GM19468 (cell line): ENCODE measurements around the gene CD52.
"Not testable (repeated sequence)": the region's sequence is repeated elsewhere in the genome, so short reads cannot be mapped to it uniquely, and the experiment has no call there.

Experiments
- ATAC-seq: cut with Tn5 transposase; IDR thresholded peaks from one replicate; pipeline ENCODE4 v1.9.1; 2021; ENCODE audit warnings: mild to moderate bottlenecking, moderate library complexity, moderate number of reproducible peaks; ENCODE audit not compliant: unreplicated experiment; ENCODE audit errors: extremely low read depth

CD52 gene

DNA sequence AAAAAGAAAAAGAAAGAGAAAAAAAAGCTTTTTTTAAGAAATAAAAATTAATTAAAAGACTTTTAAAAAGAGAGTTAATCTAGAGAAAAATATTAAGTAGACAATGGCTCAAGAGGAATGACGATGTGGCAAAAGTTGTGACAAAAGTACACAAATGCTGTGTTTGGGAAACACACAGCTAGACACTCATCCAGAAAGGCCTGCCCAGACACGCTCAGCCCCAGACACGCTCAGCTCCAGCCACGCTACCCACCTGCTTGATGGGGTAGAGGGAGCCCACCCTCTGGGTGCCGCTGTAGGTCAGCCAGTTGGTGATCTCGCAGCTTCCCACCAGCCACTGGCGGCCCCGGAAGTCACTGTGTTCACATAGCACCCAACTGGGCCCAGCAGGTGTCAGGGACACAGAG lies 10.2 kb downstream of the CD52 start:
- no peak for ATAC-seq

DNA sequence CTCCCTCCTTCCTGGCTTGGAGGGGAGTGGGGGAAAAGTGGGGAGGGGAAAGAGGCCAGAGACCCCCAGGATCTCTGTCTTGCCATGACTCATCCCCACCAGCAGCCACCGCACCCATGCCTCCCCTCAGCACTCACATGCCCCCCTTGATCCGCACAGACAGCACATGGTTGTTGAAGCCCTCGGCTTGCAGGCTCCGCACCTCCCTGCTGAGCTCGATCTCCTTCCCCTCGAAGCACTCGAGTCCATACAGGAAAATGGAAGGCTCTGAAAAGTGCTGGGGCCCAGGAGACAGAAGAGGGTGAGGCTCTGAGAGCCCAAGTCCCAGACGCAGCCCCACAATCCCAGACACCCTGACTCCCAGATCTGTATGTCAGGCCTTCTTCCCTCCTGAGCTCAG lies 10.8 kb downstream of the CD52 start:
- ATAC-seq = no peak

DNA sequence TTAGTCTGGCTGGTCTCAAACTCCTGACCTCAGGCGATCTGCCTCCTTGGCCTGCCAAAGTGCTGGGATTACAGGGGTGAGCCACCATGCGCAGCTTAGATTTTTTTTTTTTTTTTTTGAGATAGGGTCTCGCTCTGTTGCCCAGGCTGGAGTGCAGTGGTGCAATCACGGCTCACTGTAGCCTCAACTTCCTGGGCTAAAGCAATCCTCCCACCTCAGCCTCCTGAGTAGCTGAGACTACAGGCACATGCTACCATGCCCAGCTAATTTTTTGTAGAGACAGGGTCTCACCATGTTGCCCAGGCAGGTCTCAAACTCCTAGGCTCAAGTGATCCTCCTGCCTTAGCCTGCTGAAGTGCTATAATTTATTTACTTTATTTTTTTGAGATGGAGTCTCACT lies 11.6 kb downstream of the CD52 start:
- not testable (repeated sequence) for ATAC-seq

DNA sequence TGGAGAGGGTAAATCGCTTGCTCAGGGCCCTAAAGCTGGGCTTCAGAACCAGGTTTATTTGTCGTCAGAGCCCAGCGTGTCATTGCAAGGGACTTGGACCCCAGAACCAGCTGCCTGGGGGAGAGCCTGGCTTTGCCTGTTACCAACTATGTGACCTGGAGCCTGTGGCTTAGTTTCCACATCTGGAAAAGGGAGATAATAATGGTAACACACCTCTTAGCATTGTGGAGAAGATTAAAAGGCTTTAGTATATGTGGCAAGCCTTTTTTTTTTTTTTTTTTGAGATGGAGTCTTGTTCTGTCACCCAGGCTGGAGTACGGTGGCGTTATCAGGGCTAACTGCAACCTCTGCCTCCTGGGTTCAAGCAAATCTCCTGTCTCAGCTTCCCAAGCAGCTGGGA lies 12.5 kb downstream of the CD52 start:
- no peak for ATAC-seq

DNA sequence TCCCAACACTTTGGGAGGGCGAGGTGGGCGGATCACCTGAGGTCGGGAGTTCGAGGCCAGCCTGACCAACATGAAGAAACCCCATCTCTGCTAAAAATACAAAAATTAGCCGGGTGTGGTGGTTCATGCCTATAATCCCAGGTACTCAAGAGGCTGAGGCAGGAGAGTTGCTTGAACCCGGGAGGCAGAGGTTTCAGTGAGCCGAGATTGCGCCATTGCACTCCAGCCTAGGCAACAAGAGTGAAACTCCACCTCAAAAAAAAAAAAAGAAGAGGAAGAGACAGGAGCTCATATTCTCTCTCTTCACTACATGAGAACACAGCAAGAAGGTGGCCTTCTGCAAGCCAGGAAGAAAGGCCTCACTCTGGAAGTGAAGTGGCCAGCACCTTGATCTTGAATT lies 15.6 kb downstream of the CD52 start:
- ATAC-seq = not testable (repeated sequence)

DNA sequence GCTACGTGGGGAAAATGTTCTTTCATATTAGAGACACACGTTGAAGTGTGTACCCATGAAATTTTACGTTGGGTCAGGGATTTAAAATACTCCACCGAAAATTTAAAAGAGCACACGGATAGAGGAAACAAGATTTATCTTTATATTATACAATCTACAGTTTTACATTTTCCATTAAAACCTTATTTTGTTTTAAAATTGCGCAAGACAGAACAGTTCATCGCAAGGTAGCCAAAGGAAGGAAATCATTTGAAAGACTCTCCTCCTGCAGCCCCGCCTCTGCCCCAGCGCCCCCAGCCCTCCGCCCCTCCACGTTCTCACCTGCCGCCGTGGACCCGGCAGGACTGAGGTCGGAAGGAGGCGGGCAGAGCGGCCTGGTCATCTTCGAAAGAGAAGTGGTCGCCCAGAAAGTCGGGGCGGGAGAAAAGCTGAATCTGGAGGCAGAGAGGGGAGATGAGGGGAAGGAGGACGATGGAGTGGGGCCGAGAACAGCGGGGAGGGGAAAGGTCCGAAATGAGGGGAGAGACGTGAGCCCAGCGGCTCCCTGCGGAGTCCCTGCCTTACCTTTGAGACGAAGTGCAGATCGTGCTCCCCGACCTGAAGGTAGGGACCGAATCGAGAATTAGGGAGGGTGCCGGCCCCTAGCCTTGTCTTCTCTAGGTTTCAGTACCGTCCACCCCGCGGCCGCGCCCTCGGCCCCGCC lies 18.2 kb downstream of the CD52 start:
- no peak for ATAC-seq

DNA sequence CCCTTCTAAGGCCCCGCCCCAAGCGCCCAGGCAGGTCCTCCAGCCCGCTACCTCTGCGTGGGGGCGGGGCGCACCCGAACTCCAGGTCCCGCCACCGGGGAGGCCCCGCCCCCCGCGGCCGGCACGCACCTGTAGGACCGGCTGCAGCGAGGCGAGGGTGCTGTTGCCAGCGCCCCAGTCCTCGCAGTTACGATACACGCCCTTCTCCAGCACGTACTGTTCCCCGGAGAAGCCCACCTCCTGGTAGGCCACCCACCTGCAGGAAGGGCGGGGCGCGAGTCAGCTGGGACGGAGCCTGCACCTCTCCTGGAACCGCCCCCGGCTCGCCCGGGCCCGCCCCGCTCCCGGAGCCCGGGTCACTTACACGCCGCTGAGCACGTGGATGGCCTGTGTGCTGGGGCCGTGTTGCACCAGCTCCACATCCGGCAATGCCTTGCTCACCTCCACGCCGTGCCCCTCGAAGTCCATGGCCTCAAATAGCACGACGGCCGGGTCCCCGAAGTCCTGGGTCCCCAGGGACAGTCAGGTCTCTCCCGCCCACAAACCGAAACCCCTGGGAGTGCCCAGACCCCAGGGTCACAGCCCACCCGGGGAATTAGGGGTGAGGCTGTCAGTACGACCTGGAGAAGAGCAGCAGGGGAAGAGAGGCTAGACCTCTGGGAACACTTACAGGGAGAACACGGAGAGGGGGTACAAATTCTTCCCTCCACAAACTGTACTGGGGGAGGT lies 18.9 kb downstream of the CD52 start:
- no peak for ATAC-seq

DNA sequence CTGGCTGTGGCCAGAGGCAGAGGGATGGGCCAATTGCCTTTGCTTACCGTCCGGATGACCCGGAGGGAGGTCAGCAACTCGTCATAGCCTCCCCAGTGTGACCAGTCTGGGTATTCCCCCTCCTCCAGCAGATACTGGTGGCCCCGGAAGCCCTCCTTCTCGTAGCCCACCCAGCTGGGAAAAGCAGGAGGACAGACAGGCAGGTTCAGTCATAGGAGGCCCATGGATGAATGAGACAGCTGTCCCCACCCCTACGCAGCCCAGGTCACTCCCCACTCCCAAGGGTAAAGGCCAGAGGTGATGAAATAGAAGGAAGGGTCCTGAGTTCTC lies 19.4 kb downstream of the CD52 start:
- no peak for ATAC-seq

DNA sequence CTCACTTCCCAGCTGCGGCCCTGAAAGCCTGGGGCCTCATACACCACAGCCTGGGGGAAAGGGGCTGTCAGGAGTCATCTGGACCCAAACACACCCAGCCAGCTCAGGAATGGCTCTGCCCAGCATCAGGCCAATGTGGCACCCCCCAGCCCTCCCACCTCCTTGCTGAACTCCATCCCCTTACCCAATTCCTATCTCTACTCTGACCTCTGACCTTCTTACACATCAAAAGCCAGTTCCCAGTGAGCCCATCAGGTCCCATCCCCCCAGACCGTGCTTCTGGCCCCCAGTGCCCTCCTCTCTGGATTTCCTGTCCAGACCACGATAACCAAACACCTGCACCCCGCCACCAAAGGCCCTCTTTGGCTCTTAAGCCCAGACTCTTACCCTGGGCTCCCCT lies 19.9 kb downstream of the CD52 start:
- ATAC-seq = no peak

DNA sequence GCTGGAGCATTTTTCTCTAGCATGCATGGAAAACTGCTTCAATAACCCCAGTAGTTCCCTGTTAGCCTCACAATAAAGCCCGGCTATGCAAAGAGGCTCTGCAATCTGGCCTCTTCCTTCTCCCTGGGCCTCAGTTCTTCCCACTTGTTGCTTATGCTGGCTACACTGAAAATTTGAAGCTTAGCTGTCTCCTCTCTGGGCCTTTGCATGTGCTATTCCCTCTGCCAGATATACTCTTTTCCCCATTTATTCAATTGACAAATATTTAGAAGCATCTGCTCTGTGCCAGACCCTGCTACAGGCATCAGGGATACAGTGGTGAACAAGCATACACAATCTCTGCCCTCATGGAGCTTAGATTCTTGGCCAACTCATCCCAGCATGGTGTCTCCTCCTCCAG lies 20.9 kb downstream of the CD52 start:
- ATAC-seq = no peak

DNA sequence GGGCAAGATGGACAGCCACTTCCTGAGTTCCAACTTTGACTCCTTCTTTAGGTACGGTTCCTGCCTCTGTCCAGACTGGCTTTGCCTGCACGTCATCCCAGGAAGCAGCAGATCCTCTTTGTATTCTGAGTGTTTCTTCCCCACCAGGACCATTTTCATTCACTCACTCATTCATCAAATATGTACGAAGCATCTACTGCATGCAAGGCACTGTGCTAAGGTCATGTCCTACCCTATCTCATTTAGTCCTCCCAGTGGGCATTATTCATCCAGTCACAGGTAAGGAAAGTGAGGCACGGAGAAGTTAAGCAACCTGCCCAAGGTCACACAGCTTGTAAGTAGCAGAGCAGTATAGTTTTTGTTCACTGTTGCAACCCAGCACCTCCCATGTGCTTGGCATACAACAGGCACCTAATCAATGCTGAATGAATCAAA lies 22.3 kb downstream of the CD52 start:
- ATAC-seq = no peak

DNA sequence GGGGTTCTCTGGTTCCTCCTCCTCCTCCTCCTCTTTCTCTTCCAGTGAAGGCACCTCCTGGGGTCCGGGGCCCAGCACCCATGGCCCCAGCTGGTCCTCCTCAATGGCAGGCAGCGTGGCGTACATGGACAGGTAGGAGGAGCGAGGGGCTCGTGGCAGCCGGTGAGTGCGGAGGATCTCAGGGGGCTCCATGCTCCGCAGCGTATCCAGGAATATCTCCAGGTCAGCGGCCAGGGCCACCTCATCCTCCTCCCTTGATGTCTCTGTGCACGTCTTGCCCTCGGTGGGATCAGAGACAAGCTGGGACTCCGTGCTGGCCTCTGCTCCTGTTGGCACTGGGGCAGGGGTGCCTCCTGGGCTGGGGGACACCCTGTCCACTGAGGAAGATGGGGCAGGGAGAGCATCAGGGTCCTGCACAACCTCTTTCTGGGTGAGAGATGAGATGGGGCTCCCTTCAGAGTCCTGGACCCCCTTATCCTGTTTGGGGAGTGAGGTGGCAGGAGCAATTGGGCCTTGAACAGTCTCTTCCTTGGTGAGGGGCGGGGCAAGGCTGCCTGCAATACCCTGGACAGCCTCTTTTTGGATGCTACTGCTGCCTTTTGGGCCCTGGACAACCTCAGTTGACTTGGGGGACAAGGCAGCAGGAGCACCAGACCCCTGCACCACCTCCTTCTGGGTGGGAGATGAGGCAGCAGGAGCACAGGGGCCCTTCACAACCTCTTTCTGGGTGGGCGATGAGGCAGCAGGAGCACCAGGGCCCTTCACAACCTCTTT lies 26.6 kb downstream of the CD52 start:
- no peak for ATAC-seq

DNA sequence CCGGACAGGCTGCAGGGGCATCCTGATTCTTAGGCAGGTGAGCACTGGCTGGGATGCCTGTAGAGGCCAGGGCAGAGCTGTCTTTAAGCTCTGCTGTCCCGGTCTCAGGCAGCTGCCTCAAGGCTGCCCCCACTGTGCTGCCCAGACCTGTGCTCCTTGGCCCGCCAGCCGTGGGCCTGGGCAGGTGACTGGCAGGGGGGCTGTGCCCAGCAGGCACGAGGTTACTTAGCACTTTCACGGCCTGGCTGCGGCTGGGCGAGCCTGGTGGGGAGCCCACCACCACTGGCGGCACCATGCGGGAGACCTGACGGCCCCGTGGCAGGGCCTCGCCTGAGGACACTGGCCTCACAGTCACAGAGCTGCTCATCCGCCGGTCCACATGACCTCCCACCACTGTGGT lies 28.0 kb downstream of the CD52 start:
- ATAC-seq = no peak

DNA sequence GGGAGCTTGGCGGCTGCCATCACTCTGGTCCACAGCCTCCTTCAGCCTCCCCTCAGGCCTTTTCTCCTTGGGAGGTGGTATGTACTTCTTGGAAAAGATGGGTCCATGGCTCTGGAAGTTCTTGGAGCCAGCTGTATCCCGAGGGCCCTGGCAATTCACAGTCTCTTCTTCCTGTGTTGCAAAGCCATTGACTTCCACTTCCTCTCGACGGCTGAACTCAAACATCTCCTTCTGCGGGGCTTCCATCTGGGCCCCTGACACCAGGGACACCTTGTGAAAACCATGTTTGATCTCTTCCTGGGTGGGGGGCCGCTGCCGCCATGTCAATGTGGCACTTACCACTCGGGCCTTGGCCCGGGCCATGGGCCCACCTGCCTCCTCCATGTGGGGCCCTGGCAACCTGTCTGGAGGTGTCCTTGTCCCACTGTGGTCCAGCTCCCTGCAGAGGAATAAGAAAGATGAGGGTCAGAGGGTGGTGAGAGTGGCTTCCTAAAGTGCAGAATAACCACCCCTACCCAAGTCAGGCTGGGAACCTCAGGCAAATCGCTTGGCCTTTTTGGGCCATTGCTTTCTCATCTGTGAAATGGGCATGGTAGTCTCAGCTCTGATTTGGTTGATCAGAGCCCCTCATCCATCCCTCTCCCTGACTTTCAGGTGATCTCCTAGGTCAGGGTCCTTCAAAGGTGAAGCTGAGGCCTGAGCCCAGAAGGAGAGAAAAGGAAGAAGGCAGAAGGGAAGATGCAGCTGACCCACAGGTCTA lies 28.7 kb downstream of the CD52 start:
- no peak for ATAC-seq

DNA sequence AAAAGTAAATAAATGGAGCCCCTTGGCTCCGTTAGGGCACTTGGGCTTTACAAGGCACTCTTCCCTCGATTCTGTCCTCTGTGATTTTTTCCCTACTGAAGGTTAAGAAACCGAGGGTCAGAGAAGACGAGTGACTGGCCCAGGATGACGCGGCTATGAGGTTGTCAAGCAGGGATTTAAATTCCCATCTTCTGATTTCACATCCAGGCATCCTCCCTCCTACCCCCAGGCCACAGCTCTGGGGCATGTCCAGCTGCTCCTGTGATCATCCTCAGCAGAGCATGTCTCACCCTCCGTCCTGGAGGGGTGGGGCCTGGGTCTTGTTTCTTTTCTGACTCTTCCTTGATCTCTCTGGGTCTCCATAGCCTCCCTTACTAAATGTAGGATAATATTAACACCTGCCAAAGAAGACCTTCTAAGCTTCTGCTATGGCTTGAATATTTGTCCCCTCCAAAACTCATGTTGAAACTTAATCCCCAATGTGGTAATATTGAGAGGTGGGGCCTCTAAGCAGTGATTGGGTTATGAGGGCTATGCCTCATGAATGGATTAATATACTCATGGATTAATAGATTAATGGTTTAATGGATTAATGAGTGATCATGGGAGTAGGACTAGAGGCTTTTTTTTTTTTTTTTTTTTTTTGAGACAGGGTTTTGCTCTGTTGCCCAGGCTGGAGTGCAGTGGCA lies 31.6 kb downstream of the CD52 start:
- no peak for ATAC-seq

DNA sequence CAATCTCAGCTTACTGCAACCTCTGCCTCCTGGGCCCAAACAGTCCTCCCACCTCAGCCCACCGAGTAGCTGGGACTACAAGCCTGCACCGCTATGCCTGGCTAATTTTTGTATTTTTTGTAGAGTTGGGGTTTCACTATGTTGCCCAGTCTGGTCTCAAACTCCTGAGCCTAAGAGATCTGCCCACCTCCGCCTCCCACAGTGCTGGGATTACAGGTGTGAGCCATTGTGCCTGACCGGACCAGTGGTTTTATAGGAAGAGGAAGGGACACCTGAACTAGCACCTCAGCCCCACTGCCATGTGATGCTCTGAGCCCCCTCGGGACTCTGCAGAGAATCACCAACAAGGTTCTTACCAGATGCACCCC lies 32.1 kb downstream of the CD52 start:
- no peak for ATAC-seq

DNA sequence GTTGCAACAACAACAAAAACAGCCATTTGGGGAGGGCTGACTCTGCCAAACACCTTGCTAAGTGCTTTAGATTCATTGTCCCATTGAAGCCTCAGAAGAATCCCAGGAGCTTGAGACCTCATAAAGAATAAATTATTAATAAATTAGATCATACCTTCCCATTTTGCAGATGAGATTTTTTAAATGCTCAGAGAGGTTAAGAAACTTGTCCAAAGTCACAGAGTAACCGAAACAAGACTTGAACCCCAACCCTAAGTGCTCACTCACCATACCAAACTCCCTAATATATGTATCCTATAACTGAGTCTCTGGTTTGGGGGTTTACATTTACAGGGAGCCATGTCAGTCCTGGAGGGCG lies 32.6 kb downstream of the CD52 start:
- no peak for ATAC-seq

DNA sequence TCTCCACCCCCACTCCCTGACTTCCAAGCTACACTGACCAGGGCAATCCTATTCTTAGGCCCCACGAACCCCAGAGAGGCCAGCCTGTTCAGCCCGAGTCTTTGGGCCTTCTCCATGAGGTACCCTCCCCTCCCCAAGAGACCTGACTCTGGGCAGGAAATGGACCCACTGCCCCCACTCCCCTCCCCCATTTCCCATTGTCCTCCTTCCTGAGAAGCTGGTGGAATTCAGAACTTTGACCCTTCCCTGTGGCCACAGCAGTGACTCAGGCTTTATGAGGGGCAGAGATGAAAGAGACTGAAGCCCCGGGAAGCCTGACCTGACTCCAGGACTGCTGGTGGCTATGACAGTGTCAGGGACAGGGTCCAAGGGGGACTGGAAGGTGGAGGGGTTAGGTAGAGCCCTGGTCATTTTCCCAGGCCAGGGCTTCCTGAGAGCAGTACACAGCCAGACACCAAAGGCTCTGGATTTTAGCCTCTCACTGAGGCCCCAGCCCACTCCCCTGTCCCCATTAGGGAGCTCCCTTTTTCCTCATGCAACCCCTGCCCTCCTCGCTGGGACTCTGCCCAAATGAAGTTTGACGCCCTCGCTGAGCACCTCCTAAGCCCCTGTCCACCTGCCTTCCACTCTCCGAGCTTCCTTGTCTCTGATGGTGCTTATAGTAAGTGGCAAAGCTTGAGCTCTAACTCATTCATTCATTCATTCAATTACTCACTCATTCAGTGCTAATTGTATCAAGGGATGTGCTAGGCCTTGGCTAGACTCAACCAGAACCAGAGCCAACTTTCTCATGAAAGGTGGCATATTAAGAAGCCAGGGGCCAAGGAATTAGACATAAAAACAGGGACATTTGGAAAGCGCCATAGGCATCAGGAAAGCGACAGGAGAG lies 33.2 kb downstream of the CD52 start:
- ATAC-seq = no peak

DNA sequence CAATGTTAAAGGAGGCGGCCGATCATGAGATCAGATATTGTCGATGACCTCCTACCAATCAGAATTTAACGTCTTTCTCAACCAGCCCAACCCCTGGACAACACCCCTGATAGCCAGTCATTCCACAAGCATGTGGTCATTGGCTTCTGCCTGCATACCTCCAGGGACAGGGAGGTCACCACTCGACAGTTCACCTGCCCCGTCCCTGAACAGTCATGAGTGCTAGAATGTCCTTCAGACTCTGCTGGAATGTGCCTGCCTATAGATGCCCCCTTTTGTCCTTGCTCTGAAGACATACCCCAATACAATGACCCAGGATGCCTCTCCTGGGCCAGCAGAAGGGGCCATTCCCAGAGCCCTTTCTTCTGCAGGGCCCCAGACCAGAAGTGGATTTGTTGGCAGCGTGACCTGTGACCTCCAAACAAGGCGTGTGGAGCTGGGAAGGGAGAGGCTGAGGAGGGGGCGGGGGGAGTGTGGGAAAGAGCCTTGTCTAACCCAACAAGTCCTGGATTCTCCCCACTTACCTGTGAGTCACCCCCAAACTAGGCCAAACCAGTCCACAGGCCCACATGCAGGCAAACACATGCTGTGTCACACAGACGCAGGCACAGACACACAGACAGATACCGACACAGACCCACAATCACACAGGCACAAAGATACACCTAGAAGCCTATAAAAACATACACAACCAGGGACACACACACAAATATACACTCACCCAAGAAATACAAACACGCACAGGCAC lies 34.0 kb downstream of the CD52 start:
- no peak for ATAC-seq
